NCI-H345 (cell line): ENCODE data around the gene REEP2.
"Not testable (repeated sequence)": the region's sequence is repeated elsewhere in the genome, so short reads cannot be mapped to it uniquely, and the experiment has no call there.

Experiments
- DNase-seq: peaks from one replicate; lab custom pipeline; 2025; lab: John Stamatoyannopoulos, UW

The REEP2 gene

DNA sequence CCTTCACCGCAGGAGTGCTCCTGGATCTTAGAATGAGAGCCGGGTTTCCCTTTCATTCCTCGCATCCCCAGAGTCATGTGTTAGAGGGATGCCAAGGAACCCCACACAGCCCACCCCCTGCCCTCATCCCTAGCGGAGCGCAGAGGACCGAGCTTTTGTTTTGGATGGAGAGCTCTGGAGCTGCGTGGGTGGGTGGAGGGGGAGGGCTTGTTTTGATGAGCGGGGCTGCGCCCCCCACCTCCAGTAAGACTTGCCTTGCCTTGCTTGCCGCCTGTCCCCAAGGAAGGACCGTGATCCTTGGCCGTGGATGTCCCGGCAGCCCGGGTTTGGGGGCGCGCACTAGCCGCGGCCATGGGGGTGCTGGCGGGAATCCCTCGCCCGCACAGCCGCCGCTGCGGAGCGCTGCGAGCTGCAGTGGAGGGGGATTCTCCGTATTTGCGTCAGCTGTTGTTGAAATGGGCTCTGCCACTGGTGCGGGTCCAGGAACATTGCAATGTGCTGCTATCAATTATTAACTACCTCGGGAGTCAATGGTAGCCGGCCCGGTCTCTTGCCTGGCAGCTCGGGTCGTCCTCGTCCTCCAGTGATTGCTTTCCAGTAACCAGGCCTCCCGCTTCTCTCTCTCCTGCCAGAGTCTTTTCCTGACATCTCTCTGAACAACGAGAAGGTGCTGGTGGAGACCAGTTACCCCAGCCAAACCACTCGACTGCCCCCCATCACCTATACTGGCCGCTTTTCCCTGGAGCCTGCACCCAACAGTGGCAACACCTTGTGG is 27.5 kb downstream of the REEP2 start:
- no peak for DNase-seq

DNA sequence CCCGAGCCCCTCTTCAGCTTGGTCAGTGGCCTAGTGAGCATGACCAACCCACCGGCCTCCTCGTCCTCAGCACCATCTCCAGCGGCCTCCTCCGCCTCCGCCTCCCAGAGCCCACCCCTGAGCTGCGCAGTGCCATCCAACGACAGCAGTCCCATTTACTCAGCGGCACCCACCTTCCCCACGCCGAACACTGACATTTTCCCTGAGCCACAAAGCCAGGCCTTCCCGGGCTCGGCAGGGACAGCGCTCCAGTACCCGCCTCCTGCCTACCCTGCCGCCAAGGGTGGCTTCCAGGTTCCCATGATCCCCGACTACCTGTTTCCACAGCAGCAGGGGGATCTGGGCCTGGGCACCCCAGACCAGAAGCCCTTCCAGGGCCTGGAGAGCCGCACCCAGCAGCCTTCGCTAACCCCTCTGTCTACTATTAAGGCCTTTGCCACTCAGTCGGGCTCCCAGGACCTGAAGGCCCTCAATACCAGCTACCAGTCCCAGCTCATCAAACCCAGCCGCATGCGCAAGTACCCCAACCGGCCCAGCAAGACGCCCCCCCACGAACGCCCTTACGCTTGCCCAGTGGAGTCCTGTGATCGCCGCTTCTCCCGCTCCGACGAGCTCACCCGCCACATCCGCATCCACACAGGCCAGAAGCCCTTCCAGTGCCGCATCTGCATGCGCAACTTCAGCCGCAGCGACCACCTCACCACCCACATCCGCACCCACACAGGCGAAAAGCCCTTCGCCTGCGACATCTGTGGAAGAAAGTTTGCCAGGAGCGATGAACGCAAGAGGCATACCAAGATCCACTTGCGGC is 28.2 kb downstream of the REEP2 start:
- DNase-seq, result no peak

DNA sequence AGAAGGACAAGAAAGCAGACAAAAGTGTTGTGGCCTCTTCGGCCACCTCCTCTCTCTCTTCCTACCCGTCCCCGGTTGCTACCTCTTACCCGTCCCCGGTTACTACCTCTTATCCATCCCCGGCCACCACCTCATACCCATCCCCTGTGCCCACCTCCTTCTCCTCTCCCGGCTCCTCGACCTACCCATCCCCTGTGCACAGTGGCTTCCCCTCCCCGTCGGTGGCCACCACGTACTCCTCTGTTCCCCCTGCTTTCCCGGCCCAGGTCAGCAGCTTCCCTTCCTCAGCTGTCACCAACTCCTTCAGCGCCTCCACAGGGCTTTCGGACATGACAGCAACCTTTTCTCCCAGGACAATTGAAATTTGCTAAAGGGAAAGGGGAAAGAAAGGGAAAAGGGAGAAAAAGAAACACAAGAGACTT is 28.9 kb downstream of the REEP2 start:
- DNase-seq, result no peak

DNA sequence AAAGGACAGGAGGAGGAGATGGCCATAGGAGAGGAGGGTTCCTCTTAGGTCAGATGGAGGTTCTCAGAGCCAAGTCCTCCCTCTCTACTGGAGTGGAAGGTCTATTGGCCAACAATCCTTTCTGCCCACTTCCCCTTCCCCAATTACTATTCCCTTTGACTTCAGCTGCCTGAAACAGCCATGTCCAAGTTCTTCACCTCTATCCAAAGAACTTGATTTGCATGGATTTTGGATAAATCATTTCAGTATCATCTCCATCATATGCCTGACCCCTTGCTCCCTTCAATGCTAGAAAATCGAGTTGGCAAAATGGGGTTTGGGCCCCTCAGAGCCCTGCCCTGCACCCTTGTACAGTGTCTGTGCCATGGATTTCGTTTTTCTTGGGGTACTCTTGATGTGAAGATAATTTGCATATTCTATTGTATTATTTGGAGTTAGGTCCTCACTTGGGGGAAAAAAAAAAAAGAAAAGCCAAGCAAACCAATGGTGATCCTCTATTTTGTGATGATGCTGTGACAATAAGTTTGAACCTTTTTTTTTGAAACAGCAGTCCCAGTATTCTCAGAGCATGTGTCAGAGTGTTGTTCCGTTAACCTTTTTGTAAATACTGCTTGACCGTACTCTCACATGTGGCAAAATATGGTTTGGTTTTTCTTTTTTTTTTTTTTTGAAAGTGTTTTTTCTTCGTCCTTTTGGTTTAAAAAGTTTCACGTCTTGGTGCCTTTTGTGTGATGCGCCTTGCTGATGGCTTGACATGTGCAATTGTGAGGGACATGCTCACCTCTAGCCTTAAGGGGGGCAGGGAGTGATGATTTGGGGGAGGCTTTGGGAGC is 29.5 kb downstream of the REEP2 start:
- DNase-seq, result no peak

DNA sequence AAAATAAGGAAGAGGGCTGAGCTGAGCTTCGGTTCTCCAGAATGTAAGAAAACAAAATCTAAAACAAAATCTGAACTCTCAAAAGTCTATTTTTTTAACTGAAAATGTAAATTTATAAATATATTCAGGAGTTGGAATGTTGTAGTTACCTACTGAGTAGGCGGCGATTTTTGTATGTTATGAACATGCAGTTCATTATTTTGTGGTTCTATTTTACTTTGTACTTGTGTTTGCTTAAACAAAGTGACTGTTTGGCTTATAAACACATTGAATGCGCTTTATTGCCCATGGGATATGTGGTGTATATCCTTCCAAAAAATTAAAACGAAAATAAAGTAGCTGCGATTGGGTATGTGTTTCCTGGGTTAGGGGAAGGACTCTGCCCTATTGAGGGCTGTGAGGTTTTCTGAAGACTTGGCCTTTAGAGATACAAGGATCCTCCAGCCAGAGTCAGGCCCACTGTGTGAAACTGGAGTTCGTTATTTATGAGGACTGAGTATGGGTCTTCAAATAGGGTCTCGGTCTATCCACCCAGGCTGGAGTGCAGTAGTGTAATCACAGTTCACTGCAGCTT is 30.2 kb downstream of the REEP2 start:
- DNase-seq, result no peak

DNA sequence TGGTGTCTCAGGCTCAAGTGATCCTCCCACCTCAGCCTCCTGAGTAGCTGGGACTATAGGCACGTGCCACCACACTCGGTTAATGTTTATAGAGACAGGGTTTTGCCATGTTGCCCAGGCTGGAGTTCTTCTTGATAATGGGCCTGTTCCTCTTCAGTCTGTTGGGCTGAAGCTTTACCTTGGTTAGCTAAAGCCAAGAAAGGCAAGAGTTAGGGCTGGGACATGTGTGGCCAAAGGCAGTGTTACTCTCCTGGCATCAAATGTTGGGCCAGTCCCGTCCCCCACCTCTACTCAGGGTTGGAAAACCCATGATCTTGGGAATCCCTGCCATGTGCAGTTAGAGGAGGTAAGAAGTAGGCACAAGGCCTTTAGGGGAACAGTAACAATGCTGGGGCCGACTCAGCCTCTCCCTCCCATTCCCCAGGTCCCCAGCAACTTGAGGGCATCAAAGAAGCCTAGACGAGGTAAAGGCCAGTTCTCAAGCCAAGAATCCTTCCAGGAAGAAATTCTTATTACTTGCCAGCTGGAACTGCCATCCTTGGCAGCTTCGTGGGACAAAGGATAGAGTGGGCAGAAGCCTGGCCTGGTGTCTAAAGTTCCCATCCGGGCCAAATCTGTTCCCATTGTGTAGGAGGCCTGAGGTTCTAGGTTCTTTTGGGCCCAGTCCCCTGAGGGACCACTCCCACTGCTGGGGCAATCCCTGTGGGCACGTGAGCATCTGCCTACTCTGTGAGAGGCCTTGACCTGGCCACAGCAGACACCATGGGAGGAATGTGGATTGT is 30.9 kb downstream of the REEP2 start:
- no peak for DNase-seq

DNA sequence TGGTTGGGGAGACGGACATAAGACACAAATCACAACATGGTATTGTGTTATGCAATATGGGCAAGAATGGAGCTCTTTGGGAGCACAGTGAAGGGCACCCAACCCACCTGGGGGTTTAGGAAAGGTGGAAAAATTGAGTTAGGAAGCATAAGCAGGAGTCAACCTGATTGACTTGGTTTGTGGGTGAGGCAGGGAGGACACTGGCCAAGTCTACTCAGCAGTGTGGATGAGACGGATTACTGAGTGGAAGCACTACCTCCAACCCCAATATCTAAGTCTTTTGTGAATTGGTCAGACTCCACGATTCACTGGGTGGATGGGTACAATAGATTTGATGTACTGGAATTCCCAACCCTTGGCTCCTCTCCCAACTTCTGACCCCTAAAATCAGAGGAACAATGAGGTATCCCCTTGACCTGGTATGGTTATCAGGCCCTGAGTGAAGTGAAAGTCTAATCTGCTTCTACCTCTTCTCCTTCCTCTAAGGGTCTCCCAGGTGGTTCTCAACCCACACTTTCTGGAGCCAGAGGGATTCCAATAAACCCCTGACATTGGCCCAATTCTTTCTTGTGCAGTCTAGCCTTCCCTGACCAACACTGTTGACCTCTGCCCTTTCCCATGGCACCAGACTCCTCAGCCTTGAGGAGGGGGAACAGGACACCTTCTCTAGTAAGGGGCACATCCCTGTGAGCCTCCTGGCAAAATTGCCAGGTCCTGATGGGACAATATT is 31.6 kb downstream of the REEP2 start:
- no peak for DNase-seq

DNA sequence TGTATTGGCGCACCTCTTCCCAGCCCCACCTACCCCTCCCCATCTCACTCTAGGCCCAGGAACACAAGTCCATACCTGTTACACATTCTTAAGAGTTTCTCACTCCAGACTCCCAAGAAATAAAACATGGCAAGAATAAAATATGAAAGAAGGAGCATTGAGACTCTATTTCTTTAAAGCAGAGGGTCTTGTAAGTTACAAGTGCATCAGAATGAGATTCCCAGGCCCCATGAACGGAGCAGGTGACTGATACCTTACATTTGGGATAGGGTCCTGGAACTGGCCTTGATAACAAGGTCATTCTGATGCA is 32.1 kb downstream of the REEP2 start:
- DNase-seq, result no peak

DNA sequence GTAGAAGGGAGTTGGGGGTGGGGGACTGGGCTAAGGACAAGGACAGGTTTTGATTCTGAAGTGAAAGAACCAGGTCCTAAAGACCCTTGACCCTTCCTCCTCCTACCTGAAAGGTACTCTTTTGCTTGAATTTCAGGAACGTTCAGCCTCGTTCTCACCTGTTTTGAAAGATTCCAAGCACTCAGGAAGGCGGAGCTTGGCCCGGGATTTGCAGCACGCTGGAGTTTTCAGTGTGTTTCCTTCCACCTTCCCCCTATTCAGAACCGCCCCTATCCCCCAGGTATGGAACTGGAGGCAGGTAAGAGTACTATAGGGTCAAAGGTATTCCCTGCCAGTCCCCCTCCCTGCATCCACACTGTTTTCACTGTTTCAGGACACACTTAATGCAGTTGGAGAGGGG is 33.5 kb downstream of the REEP2 start:
- DNase-seq, result no peak

DNA sequence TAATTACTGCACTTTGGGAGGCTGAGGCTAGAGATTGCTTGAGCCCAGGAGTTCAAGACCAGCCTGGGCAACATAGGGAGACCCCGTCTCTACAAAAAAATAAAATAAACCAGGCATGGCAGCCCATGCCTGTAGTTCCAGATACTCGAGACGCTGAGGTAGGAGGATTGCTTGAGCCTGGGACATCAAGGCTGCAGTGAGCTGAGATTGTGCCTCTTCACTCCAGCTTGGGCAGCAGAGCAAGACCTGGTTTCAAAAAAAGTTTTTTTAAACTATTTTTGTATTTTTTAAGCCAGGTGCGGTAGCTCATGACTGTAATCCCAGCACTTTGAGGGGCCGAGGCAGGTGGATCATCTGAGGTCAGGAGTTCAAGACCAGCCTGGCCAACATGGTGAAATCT is 34.3 kb downstream of the REEP2 start:
- not testable (repeated sequence) for DNase-seq

DNA sequence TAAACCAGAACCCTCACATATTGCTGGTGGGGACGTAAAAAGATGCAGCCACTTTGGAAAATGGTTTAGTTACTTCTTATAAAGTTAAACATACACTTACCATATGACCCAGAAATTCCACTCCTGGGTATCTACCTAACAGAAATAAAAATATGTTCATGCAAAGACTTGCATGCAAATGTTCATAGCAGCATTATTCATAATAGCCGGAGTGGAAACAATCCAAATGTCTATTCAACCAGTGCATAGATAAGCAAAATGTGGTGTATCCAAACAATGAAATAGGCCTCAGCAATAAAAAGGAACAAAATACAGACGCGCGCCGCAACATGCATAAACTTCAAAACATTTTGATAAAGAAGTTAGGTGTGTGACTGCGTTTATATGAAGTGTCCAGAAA is 38.1 kb downstream of the REEP2 start:
- DNase-seq, result no peak

DNA sequence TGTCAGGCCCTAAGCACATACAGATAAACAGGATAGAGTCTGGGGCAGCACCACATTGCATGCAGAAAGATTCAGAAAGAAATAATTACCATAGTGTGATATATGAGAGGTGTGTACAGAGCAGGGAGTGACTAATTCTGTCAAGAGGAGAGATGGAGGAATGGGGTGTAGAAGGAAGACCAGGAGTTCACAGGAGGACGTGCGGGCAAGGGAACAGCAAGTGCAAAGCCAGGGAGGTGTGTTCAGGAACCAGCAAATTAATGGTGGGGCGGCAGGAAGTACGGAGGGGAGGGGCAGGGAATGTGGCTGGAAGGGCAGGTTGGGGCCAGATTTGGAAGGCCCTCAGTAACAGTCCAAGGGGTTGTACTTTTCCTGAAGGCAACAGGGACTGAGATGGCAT is 43.8 kb downstream of the REEP2 start:
- DNase-seq, result no peak

DNA sequence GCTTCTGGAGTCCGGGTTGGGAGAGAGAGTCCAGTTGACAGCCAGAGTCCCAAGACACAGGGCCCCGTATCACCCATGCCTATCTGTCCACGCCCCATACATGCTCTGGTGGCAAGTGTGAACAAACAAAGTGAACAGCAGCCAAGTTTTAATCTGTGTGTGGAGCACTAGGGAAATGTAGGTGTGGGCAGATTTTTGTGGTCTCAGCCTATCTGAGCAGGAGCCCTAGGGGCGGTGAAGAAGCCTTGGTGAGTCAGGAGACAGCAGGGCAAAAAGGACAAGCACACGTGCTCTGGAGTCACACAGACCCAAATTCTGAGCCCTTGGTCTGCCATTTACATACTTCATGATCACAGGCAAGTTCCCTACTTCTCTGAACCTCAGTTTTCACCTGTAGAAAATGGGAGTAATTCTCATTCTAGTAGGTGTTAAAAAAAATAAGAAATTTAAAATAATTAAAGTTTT is 49.7 kb downstream of the REEP2 start:
- no peak for DNase-seq

DNA sequence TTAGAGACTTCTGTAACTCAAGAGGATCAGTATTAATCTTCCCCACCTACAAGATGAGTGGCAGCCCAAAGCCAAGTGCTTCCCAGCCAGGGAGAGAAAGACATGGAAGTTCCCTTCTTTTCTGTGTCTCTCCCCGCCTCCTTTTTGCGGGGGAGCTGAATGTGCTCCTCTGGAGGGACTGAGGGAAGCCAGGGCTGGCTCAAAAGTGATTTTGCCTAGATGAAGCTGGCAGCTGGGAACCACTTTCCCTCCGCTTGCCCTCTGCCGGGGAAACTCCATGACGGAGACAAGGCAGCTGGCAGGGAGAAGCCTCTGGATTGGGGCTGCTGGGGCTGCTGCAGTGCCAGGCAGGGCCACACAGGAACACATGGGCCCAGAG is 50.8 kb downstream of the REEP2 start:
- no peak for DNase-seq

DNA sequence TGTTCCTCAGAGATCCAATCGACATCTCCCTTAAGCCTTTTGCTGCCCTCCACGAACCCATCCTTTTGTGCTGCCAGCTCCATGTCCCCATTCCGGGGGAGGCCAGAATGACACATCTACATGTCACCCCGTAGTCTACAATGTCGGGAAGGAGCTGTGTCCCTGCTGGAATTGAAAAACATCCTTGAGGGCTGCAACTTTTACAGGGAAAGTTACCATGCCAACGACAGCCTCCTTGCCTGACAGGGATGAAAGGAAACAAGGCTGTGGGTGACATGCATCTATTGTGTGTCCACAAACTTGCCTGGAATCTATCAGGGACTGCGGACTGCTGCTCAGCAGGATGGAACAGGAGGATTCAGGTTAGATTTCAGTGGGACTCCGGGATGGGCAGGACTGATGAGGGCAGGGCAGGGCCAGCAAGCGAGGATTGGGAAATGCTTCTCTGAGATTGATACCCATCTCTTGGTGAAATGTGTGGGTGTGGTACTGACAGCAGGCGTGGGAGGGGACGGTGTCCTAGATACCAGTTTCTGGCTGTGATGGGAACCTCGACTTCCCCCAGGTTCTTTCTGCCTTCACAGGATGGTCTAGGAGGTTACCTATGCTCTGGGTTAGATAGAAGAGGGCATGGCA is 51.9 kb downstream of the REEP2 start:
- DNase-seq, result no peak

DNA sequence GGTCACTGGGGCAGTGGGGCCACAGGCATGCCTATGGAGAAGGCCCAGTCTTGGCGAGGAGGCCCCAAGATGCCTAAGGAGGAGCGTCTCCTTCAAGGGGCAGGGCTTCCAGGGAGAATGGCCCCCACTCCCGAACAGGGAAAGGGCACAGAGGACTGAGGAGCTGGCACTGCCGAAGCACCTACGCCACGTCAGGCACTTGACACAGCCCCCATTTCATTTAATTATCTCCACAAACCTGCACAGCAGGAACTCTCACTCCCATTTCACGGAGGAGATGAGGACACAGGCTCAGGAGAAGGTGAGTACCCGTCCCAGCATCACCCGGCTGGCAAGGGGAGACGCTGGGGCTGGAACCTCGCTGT is 52.4 kb downstream of the REEP2 start:
- DNase-seq, result no peak

DNA sequence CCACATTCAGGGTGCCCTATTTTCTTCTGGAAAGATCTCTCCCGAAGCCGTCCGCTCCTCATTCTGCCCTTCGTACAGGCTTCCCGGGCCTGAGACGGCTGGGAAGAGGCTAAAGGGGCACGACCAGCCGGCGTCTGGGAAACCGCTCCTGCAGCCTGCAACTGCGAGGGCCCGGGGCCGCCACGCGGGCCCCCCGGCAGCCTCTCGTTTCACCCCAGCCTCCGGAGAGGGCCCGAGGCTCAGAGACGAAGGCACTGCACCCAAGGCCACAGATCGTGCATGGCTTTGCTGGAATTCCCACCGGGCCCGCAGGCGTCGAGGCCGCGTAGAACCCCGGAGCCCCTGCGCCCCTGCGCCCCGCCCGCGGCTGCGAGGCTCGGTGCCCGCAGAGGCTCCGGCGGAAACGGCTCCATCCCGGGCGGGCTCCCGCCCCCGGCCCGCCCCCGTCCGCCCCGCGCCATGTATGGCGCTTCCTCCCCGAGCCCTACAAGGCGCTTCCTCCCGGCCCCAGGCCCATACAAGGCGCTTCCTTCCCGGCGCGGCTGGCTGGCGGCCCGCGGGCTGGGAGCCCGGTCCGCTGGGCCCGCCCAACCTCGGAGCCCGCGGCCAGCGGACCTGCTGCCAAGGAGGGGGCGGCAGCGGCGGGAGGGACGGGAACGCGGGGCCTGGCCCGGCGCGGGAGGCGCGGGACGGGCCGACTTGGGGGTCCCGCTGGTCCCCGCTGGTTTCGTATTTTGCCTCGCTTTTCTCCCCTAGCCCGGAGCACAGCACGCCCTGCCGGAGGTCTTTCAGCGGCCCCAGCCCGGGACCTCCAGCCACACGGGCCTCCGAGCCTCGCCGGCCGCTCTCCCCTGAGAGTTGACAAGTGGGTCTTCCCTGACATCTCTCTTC is 53.1 kb downstream of the REEP2 start:
- peak; percentile 54 for DNase-seq

DNA sequence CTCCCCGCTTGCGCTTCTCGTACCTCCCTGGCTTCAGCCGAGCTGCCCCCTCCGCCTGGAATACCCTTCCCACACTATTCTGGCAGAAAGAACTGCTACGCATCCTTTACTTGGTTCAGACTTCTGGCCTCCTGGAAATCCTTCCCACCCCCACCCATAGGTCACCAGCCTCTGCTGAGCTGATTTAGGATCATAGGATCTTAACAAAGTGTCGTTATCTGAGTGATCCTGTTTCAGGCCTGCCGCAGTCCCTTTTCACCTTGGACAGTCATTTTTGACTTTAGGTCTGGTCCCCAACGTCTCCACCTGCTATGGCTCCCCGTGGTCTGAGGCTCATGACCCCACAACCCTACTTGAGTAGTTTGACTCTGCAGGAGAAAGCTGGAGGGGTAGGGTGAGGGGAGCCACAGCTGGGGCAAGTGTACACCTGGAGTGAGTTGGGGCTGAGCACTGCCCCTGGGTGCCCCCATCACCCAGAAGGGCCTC is 53.7 kb downstream of the REEP2 start:
- no peak for DNase-seq

DNA sequence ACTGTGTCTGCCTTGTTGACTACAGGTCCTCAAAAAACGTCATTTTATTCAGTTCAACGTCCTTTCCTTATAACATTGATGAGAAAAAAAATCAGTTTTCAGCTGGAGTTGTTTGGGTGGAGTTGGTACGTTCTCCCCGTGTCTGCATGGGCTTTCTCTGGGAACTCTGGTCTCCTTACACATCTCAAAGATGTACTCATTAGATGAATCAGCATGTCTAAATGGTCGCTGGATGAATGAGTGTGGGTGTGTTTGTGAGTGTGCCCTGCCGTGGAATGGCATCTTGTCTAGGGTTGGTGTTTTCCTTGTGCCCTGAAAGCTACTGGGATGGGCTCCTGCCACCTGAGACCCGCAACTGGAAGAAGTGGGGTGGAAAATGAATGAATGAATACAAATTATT is 56.5 kb downstream of the REEP2 start:
- DNase-seq, result no peak
